ENCODE results near the gene ROR1. TPM values are rescaled to one million over a fixed set of nuclear protein-coding genes. Genes with fewer than 3 reads are reported as not detected.

ROR1 gene
- total and polyA plus RNA-seq, 2 of the 4 experiments (the other 2 are of a cell fraction) = 4.4 to 10.0 TPM

DNA sequence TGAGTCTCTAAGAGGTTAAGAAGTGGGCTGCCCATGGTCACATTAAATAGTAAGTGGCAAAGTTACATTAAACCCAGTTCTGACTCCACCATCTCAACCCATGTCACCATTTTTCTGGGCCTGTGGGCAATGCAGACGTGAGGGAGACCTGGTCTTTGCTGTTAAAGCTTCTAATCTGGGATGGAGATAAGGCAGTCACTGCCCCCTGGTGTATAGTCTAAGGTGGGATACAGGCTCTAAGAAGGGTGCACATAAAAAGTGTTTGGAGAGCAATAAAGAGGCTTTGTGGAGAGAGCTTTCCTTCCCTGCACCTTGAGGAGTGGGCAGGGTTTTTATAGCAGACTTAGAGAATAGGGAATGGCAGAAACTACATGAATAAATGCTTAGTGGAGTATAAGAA, 141.3 kb downstream of the ROR1 start:
- no peak for TF ChIP-seq BHLHE40 (IDR thresholded peaks at IDR 0.05; ENCODE audit: low read depth, low read length)
- no peak for TF ChIP-seq MXI1 (IDR thresholded peaks at IDR 0.05; ENCODE audit: borderline replicate concordance, low read depth, low read length)
- no peak for TF ChIP-seq MAFK (IDR thresholded peaks at IDR 0.05; ENCODE audit: low read depth, low read length)
- no peak for TF ChIP-seq RCOR1 (IDR thresholded peaks at IDR 0.05; ENCODE audit: insufficient replicate concordance, low read length)
- TF ChIP-seq SMC3 (IDR thresholded peaks at IDR 0.05; ENCODE audit: low read depth, low read length) = peak; percentile 69
- TF ChIP-seq, protein P1, sequence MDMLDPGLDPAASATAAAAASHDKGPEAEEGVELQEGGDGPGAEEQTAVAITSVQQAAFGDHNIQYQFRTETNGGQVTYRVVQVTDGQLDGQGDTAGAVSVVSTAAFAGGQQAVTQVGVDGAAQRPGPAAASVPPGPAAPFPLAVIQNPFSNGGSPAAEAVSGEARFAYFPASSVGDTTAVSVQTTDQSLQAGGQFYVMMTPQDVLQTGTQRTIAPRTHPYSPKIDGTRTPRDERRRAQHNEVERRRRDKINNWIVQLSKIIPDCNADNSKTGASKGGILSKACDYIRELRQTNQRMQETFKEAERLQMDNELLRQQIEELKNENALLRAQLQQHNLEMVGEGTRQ (IDR thresholded peaks at IDR 0.05; ENCODE audit: low read depth, low read length) = no peak
- TF ChIP-seq CEBPB (IDR thresholded peaks at IDR 0.05; ENCODE audit: low read depth, low read length) = no peak
- no peak for TF ChIP-seq MAZ (IDR thresholded peaks at IDR 0.05; ENCODE audit: borderline replicate concordance, low read depth, low read length)
- TF ChIP-seq, protein P2, sequence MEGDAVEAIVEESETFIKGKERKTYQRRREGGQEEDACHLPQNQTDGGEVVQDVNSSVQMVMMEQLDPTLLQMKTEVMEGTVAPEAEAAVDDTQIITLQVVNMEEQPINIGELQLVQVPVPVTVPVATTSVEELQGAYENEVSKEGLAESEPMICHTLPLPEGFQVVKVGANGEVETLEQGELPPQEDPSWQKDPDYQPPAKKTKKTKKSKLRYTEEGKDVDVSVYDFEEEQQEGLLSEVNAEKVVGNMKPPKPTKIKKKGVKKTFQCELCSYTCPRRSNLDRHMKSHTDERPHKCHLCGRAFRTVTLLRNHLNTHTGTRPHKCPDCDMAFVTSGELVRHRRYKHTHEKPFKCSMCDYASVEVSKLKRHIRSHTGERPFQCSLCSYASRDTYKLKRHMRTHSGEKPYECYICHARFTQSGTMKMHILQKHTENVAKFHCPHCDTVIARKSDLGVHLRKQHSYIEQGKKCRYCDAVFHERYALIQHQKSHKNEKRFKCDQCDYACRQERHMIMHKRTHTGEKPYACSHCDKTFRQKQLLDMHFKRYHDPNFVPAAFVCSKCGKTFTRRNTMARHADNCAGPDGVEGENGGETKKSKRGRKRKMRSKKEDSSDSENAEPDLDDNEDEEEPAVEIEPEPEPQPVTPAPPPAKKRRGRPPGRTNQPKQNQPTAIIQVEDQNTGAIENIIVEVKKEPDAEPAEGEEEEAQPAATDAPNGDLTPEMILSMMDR (conservative IDR thresholded peaks at IDR 0.05; ENCODE audit: low read depth, low read length) = peak; percentile 53
- no peak for TF ChIP-seq POLR2A (IDR thresholded peaks at IDR 0.05; ENCODE audit: low read depth, low read length)
- TF ChIP-seq RFX5 (IDR thresholded peaks at IDR 0.05; ENCODE audit: low read depth, low read length) = no peak
- TF ChIP-seq NFE2L2 (IDR thresholded peaks at IDR 0.05; ENCODE audit: low read depth, low read length) = no peak
- peak; percentile 60 for TF ChIP-seq RAD21 (IDR thresholded peaks at IDR 0.05; ENCODE audit: low read length)
- no peak for TF ChIP-seq FOS (IDR thresholded peaks at IDR 0.05; ENCODE audit: low read depth, low read length)
- TF ChIP-seq, protein P3, sequence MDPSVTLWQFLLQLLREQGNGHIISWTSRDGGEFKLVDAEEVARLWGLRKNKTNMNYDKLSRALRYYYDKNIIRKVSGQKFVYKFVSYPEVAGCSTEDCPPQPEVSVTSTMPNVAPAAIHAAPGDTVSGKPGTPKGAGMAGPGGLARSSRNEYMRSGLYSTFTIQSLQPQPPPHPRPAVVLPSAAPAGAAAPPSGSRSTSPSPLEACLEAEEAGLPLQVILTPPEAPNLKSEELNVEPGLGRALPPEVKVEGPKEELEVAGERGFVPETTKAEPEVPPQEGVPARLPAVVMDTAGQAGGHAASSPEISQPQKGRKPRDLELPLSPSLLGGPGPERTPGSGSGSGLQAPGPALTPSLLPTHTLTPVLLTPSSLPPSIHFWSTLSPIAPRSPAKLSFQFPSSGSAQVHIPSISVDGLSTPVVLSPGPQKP (IDR thresholded peaks at IDR 0.05; ENCODE audit: borderline replicate concordance, low read depth, low read length) = no peak
- H4K20me1 ChIP-seq (ENCODE audit: insufficient read depth, low read length) = 0 out of 2 replicates have a peak, but pooled peaks cover 2% of the 10 kb centered on the region
- peak; percentile 54 for DNase-seq
- no peaks in the 10 kb centered on the region; the same call in 1 of the 2 replicates for H3K27me3 ChIP-seq (ENCODE audit: control insufficient read depth, insufficient read depth, low read length)
- H4K8ac ChIP-seq (ENCODE audit: low read depth in 2 of 2, low read length in 2 of 2) = no peak overlapping the region
- no peak overlapping the region for H3K9ac ChIP-seq (ENCODE audit: low read depth, low read length)
- no peak overlapping the region for H3K23ac ChIP-seq (ENCODE audit: low read depth, low read length)
- H3K4me2 ChIP-seq (ENCODE audit: low read depth, low read length) = no peak overlapping the region
- no CpG with 5 or more reads among the region's 1 CpG for WGBS, 2 experiments (ENCODE audit: extremely low coverage in 2 of 2, insufficient read length in 1 of 2)
- ChIA-PET CTCF (interaction anchor here (0.9 to 1.4 kb wide), 3 partner anchors 137 to 241 kb away, joined by 3 to 14 read pairs (median 4); no protein-coding TSS in a partner anchor), POLR2A (ENCODE audit: unreplicated experiment) (no interaction called here)
- no peak overlapping the region for H4K5ac ChIP-seq (ENCODE audit: low read depth, low read length)
- H2AK9ac ChIP-seq (replicated peaks; ENCODE audit: low read depth, low read length, poor library complexity) = no peak overlapping the region
- no peak overlapping the region for H3K18ac ChIP-seq (ENCODE audit: low read depth, low read length)
- H2AFZ ChIP-seq (replicated peaks; ENCODE audit: low read length, poor library complexity) = no peak overlapping the region
- no peak overlapping the region for H3K56ac ChIP-seq (ENCODE audit: extremely low read depth, insufficient read depth, low read length)
- intact Hi-C loops (cut with micrococcal nuclease) (loop anchor here (5.0 kb wide), 1 partner anchor 223 kb away; no protein-coding TSS in a partner anchor), in situ Hi-C loops (cut with MboI; ENCODE audit: low sequenced_read_pairs) (loop anchor here (10.0 kb wide), 2 partner anchors 140 to 240 kb away; partner anchors contain the start of gene ROR1), dilution Hi-C loops (cut with HindIII; ENCODE audit: low sequenced_read_pairs, unreplicated experiment) (no loop called here)
- no peak overlapping the region for H2BK20ac ChIP-seq (ENCODE audit: low read depth, low read length)
- H2BK5ac ChIP-seq (ENCODE audit: low read depth, low read length, poor library complexity, severe bottlenecking) = no peak overlapping the region
- H3K79me1 ChIP-seq (ENCODE audit: low read depth in 1 of 2, low read length in 2 of 2) = no peaks in the 10 kb centered on the region
- no peak overlapping the region for H3K27ac ChIP-seq (ENCODE audit: insufficient read depth, low read length)
- H3K4me1 ChIP-seq (ENCODE audit: control insufficient read depth, insufficient read depth, low read length) = peaks cover 4% of the 10 kb centered on the region; the same call in 1 of the 2 replicates
- ATAC-seq (ENCODE audit: low read depth) = peak; percentile 9; the same call in 1 of the 2 replicates
- no peak overlapping the region for H3K4me3 ChIP-seq (ENCODE audit: insufficient read depth, low read depth, low read length)
- H2BK120ac ChIP-seq (ENCODE audit: low read depth, low read length) = no peak overlapping the region
- no TSS peak for BruUV-seq (replicated peaks)
- H2BK15ac ChIP-seq (ENCODE audit: low read depth, low read length) = no peak overlapping the region
- no peak overlapping the region for H2AK5ac ChIP-seq (ENCODE audit: low read depth, low read length)
- H3K36me3 ChIP-seq (ENCODE audit: control insufficient read depth, insufficient read depth, low read length) = no peaks in the 10 kb centered on the region
- peaks cover 3% of the 10 kb centered on the region for H3K9me1 ChIP-seq (ENCODE audit: insufficient read depth, low read length)
- no peaks in the 10 kb centered on the region for H3K9me3 ChIP-seq (ENCODE audit: control insufficient read depth, insufficient read depth, low read length)
- H3K14ac ChIP-seq (replicated peaks; ENCODE audit: low read depth, low read length) = no peak overlapping the region
- H3K4ac ChIP-seq (ENCODE audit: low read depth, low read length) = no peak overlapping the region
- 0 out of 2 replicates have a peak overlapping the region, but pooled peaks have one; percentile 0 for H4K91ac ChIP-seq (ENCODE audit: insufficient read depth, low read depth, low read length)
